ENCODE results near the gene TANC1.
"Not testable (repeated sequence)": the region's sequence is repeated elsewhere in the genome, so short reads cannot be mapped to it uniquely, and the experiment has no call there.

Gene TANC1

GRCh38 chr2:159022019-159022418 lies 53.6 kb downstream of the TANC1 start:
- no peak for DNase-seq (ENCODE audit: low read depth in 4 of 4, low spot score in 1 of 4)

- no peak for DNase-seq (ENCODE audit: low read depth in 4 of 4, low spot score in 1 of 4)
Observed at GRCh38 chr2:159026170-159026569, 57.7 kb downstream of the TANC1 start.

- no peak for DNase-seq (ENCODE audit: low read depth in 4 of 4, low spot score in 1 of 4)
Observed at GRCh38 chr2:159028776-159029175, 60.3 kb downstream of the TANC1 start.

- no peak for DNase-seq (ENCODE audit: low read depth in 4 of 4, low spot score in 1 of 4)
Observed at GRCh38 chr2:159029936-159030335, 61.5 kb downstream of the TANC1 start.

- no peak for DNase-seq (ENCODE audit: low read depth in 4 of 4, low spot score in 1 of 4)
Observed at GRCh38 chr2:159030674-159031380, 62.4 kb downstream of the TANC1 start.

GRCh38 chr2:159032146-159032545 lies 63.7 kb downstream of the TANC1 start:
- no peak for DNase-seq (ENCODE audit: low read depth in 4 of 4, low spot score in 1 of 4)

- no peak for DNase-seq (ENCODE audit: low read depth in 4 of 4, low spot score in 1 of 4)
Observed at GRCh38 chr2:159032580-159032979, 64.1 kb downstream of the TANC1 start.

GRCh38 chr2:159034713-159035112 lies 66.3 kb downstream of the TANC1 start:
- no peak for DNase-seq (ENCODE audit: low read depth in 4 of 4, low spot score in 1 of 4)

GRCh38 chr2:159035790-159036411 lies 67.5 kb downstream of the TANC1 start:
- DNase-seq (ENCODE audit: low read depth in 4 of 4, low spot score in 1 of 4): no peak

- not testable (repeated sequence) for DNase-seq (ENCODE audit: low read depth in 4 of 4, low spot score in 1 of 4)
Observed at GRCh38 chr2:159036461-159036860, 68.0 kb downstream of the TANC1 start.

GRCh38 chr2:159041328-159041727 lies 72.9 kb downstream of the TANC1 start:
- DNase-seq (ENCODE audit: low read depth in 4 of 4, low spot score in 1 of 4): not testable (repeated sequence)

- DNase-seq (ENCODE audit: low read depth in 4 of 4, low spot score in 1 of 4): no peak
Observed at GRCh38 chr2:159042115-159042850, 73.8 kb downstream of the TANC1 start.

GRCh38 chr2:159043710-159044109 lies 75.3 kb downstream of the TANC1 start:
- DNase-seq (ENCODE audit: low read depth in 4 of 4, low spot score in 1 of 4): no peak

GRCh38 chr2:159044804-159045286 lies 76.4 kb downstream of the TANC1 start:
- no peak for DNase-seq (ENCODE audit: low read depth in 4 of 4, low spot score in 1 of 4)

GRCh38 chr2:159045545-159046454 lies 77.4 kb downstream of the TANC1 start:
- DNase-seq (ENCODE audit: low read depth in 4 of 4, low spot score in 1 of 4): no peak

GRCh38 chr2:159046966-159047365 lies 78.5 kb downstream of the TANC1 start:
- DNase-seq (ENCODE audit: low read depth in 4 of 4, low spot score in 1 of 4): no peak

GRCh38 chr2:159050426-159050825 lies 82.0 kb downstream of the TANC1 start:
- no peak for DNase-seq (ENCODE audit: low read depth in 4 of 4, low spot score in 1 of 4)

- no peak for DNase-seq (ENCODE audit: low read depth in 4 of 4, low spot score in 1 of 4)
Observed at GRCh38 chr2:159051133-159051532, 82.7 kb downstream of the TANC1 start.

- DNase-seq (ENCODE audit: low read depth in 4 of 4, low spot score in 1 of 4): no peak
Observed at GRCh38 chr2:159051661-159052060, 83.2 kb downstream of the TANC1 start.

GRCh38 chr2:159052157-159052601 lies 83.7 kb downstream of the TANC1 start:
- no peak for DNase-seq (ENCODE audit: low read depth in 4 of 4, low spot score in 1 of 4)

Measured in stimulated activated CD4-positive, alpha-beta T cell treated with anti-CD3 and anti-CD28 coated beads, Interleukin-1b, Interleukin-23, amount 100 ng/mL, for 24 hours (primary cell).